C1 segment of cervical spinal cord (tissue), 14 donors: Measurements from ENCODE around the gene ERC2.

Experiments
- DNase-seq, 14 donors: peaks; one replicate each; lab custom pipeline; 2025; lab: John Stamatoyannopoulos, UW

The ERC2 gene

DNA sequence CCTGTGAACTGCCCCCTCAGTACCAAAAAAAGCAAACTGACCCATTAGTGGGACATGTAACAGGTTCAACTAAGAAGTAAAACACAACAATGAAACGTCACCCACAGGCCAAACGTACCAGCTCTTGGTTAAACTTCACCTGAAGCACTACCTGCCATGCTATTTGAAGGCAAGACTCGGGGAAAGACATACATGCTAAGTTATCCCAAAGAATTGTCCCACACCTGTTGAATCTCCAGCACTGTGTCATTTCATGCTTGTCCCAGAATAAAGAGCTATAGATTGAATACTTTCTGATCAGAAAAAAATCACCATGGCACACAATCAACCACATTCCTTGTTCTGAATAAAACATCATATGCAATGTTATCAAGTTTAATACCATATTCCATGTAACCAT lies 785.8 kb downstream of the ERC2 start:
- no peak for DNase-seq

GRCh38 chr3:55678546-55679216 lies 789.6 kb downstream of the ERC2 start:
- no peak for DNase-seq

DNA sequence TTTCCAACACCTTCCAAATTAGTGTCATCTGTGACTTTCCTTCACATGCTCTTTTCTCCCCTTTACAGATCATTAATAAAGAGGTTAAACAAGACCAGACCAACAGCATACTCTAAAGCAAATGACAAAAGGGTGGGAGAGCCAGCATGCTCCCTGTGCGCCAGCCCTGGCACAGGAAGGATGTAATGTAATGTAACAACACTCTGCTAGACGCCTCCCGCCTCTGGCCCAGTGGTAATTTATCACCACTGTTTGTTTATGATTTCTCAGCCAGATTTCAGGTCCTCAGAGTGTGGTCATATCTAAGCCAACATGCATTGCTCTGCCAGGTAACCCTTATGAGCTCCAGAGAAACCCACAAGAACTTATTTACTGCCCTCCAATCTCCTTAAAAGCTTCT lies 791.6 kb downstream of the ERC2 start:
- no peak for DNase-seq

DNA sequence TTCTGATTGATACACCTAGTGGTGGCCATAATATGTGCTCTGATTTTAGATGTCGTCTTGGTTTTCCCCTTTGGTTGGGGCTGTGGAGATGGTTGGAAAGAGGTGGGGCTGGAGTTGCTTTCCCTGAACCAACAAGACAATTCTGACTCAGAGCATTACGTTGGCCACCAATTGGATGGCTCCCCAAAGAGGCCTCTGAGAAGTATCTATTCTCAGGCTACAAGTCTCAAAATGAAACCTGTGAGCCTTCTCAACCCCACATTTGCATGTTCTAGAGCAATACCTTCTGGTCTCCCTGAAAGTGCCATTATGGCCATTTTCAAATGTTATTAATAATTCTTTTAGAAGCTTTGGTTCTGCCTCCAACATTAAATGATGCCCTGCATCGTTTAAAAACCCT lies 792.8 kb downstream of the ERC2 start:
- DNase-seq = no peak

GRCh38 chr3:55673764-55674163 lies 794.5 kb downstream of the ERC2 start:
- no peak for DNase-seq

DNA sequence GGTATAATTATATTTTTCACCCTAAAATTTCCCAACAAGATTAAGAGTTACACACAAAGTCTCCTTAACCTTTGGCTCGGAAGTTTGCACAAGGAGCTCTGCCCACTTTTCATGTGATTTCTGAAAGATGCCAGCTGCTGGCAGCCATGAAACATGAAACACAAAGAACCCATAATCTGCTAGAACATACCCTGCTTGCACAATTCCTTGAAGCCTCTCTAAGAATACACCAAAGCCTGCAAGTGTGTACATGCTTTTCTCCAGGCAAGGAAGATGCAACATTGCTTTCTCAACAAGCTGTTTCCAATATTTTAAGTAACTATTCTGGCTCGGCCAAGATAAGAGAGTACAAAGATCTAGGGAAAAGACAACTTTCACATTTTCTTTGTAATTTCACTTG lies 799.1 kb downstream of the ERC2 start:
- no peak for DNase-seq

- DNase-seq = no peak
These were observed 799.9 kb downstream of the ERC2 start for GRCh38 chr3:55668359-55668758.

GRCh38 chr3:55664387-55664786 lies 803.9 kb downstream of the ERC2 start:
- no peak for DNase-seq

- no peak for DNase-seq
These were observed 805.6 kb downstream of the ERC2 start for GRCh38 chr3:55662683-55663082.

DNA sequence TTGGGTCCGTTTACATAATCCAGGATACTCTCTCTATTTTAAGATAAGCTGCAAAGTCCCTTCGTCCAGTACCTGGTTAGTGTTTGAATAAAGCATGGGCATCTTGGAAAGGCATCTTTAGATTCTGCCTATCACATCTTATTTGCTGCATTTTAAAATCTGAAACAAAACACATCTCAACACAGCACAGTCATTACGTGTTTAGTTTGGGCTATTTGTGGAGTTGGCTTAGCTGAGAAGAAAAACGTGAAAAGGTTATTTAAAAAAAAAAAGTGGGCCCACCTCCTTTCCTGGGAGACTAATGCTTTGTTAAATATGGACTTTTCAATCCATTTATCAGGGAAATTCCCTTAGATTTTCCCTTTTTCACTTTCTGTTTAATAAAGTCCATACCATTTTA lies 806.7 kb downstream of the ERC2 start:
- no peak for DNase-seq

DNA sequence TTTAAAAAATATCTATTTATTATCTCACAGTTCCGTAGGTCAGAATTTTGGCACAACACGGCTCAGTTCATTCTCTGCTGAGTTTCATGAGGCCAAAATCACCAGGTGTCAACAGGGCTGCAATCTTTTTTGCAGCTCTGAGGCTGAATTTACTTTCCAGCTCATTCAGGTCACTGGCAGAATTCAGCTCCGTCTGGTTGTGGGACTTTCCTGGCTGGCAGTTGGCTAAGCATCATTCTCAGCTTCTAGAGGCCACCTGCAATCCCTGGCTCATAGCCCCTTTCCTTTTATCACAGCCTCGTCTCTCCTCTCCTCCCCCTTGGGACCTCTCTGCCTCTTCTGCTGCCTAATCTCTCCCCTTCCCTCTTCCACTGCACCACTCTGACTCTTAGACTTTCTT lies 807.1 kb downstream of the ERC2 start:
- DNase-seq = peak in 1 of 14 donors; percentile 82

DNA sequence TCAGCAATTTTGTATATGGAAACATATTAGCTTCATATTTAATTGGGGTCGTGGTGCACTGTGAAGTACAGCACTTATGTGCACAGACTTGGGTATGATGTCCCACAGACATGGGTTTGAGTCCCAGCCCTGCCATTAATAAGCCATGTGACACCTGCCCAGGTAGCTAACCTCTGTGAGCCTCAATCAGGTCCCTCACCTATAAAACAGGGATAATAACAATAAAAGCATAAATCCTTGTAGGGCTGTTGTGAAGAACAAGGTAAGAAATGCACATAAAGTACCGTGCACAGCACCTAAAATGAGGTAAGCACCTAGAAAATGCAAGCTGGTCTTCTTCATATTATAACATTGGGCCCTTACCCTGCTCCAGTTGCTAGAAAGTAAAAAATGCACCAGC lies 807.6 kb downstream of the ERC2 start:
- no peak for DNase-seq

GRCh38 chr3:55659701-55660100 lies 808.6 kb downstream of the ERC2 start:
- DNase-seq = no peak

DNA sequence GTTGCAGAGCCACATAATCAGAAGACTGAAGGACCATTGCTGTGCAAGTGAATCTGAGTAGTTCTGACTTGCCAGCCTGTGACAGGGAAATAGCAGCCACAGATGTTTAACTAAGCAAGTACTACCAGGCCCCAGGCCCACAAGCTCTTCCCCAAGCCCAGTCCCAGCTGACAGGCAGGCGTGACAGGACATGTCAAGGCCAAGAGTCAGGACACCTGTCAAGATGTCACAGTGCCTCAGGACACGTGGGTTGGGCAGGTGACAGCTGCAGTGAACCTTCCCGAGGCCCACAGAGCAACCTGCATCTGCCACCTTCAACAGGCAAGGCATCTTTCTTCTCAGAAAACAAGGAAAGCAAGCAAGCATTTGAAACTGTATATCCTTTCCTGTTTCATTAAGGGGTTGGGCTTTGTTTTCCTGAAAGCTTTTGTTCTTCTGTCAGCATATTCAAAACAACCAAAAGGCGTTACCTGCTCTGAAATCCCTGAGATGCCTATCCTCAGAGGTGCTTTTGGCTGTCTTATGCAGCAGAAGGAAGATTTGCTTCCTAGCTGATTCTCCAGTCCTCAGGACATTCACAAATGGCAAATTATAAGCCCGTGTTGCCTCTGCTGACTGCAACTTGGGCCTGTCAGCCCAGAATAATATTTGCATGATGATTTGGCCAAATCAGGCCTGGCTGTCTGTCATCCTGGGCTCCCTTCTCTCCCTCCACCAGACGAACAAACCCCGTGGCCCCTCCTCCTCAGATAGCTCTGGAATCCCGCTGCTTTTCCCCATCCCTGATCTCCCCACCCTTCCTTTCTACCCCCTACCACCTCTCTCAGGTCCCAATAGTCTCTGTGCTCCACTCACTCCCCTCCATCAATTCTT lies 809.3 kb downstream of the ERC2 start:
- no peak for DNase-seq

DNA sequence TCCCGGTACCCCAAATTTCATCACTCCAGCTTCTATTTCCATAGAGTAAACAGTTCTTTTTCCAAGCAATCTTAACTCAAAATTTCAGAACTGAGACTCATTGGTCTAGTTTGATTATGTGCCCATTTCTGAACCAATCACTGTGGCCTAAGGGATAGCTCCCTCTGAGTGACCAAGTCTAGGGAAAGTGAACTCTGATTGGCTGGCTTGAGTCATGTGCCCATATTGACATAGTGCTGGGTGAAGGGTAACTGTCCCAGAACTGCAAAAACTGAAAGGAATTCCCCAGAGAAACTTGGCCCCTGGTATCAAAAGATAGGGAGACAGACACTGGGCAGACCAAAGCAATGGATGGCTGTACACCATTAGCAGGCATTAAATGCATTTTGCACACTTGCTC lies 810.0 kb downstream of the ERC2 start:
- DNase-seq = no peak

GRCh38 chr3:55655544-55655943 lies 812.7 kb downstream of the ERC2 start:
- DNase-seq = no peak

DNA sequence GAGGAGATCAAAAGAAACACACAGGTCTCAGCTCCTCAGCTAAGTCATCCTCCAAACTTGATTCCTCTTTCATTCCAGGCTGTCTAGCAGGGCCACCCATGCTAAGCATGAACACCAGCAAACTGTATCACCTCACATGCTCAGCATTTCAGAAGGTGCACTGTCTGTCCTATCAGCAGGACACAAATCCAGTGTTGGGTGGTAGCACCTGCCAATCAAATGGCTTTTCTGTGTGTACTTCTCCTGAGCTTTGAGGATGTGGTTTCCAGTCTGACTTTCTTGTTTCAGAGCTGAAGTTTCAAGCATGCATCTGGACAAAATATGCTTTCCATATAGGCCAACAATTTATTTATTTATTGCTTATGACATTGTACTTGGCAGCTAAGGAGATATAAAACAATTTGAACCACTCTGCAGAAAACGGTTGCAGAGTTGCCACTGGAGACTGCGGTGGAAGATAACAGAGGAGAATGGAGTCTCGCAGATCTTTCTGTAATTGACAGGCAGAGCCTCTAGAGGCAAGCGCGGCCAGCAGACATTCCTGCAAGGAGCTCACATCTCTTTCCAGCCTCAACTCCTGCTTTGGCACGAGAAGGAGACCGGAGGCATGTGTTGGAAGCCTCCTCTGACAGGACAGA lies 814.0 kb downstream of the ERC2 start:
- peak in 1 of 14 donors; percentile 5 for DNase-seq

DNA sequence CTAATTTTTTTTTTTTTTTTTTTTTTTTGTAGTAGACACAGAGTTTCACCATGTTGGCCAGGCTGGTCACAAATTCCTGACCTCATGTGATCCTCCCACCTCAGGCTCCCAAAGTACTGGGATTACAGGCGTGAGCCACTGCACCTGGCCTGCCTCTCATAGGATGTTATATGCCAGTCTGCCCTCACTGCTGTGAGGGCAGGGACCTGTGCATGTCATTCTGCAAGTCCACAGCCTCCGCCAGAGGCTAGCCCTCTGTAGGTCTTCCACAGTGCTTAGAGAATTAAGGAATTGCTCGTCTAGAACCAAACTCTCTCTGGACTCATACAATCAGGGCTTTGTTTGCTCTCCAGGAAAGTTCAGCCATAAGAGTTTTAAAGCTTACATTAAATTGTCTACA lies 817.3 kb downstream of the ERC2 start:
- DNase-seq = no peak

DNA sequence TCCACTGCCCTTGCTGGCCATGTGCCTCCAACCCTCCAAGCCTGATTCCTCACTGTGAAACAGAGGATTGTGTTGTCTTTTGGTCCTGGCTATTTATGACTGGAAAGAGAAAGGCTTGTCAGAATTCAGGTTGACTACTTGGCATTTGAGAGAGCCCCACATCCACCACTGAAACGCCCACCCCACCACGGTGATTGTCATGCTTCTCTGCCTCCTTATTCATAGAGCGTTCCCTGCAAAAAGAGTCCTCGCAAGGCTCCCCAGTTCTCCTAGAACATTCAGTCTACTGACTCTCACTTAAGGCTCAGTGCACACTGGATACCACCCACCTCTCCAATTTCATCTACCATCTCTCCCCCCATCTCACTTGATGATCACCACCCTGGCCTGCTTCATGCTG lies 818.3 kb downstream of the ERC2 start:
- no peak for DNase-seq

DNA sequence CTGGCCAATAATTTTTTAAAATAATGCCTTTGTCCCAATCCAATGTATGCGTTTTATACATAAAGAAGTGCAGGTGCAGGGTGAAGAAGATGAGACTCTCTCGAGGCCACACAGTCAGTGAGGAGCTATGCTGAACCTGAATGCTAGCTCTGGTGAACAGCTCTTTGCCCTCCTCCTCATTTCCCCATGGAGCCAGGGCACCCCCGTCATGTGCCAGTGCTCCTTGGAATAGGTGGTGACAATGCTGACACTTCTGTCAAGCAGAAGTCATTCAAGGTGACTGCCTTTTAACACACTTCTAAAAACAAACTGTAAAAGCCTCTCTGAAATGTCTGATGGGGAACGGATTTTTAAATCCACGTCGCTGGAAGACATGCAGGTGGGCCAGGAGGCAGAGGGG lies 818.7 kb downstream of the ERC2 start:
- no peak for DNase-seq

DNA sequence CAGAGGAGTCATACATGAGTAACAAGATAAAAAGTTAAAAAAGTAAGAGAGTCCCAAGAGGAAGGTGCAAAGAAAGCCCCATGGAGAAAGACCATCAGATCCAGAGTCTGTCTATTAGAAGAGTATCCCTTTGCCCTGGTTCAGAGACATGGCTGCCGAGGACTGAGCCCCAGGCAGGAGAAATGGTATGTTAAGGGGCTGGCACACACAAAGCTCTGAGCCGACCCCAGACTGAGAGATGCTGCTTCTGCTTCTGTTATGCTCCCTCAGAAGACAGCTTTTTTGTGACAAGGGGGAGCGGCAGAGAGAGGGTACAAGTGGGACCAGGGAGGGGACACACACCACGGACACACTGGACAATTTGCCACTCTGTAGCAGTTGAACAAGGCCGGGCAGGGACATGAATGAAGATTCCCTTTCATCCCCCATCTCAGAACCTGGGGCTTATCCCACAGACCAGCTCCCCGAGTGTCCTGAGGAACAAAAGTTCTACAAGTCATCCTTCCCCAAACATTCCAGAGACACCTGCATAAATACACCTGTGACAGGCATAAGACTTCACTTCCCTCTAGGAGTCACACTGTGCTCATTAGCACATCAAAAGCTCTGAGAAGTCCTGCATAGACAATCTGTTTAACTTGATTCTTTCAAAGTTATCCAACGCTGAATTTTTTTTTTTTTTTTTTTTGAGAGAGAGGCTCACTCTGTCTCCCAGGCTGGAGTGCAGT lies 819.5 kb downstream of the ERC2 start:
- no peak for DNase-seq

- DNase-seq = no peak
These were observed 820.6 kb downstream of the ERC2 start for GRCh38 chr3:55647670-55648069.
